Measurements from ENCODE around the gene PLXNA4. TPM values are rescaled to one million over a fixed set of nuclear protein-coding genes. Genes with fewer than 3 reads are reported as not detected.

Gene PLXNA4
- total RNA-seq, 1 donor from 2014 or later, result 21.7 TPM

GRCh38 chr7:132077971-132078685, 498.1 kb downstream of the PLXNA4 start:
- DNase-seq (ENCODE audit: low read depth, low spot score), result no peak
- Mint-ChIP-seq H3K27me3 (ENCODE audit: low read depth) (peaks cover 9% of the 10 kb centered on the region), H3K27ac (ENCODE audit: unreplicated experiment) (no peak overlapping the region)

GRCh38 chr7:132076301-132077035, 499.8 kb downstream of the PLXNA4 start:
- H3K4me1 Mint-ChIP-seq, result peaks cover 6% of the 10 kb centered on the region
- no peak for DNase-seq (ENCODE audit: low read depth, low spot score)
- no peak overlapping the region for H3K4me3 Mint-ChIP-seq
- peak overlapping the region; percentile 50 for H3K27ac Mint-ChIP-seq (ENCODE audit: unreplicated experiment)
- peaks cover 9% of the 10 kb centered on the region for H3K27me3 Mint-ChIP-seq (ENCODE audit: low read depth)
- H3K36me3 Mint-ChIP-seq (ENCODE audit: low read depth), result no peaks in the 10 kb centered on the region
- no peaks in the 10 kb centered on the region for H3K9me3 Mint-ChIP-seq
- TF ChIP-seq CTCF (conservative IDR thresholded peaks at IDR 0.05), result no peak

More at GRCh38 chr7:132077971-132078685, 498.1 kb downstream of the PLXNA4 start:
- Mint-ChIP-seq H3K9me3 (no peaks in the 10 kb centered on the region), H3K4me3 (no peak overlapping the region), H3K4me1 (peaks cover 11% of the 10 kb centered on the region), H3K36me3 (ENCODE audit: low read depth) (no peaks in the 10 kb centered on the region)
- TF ChIP-seq CTCF (conservative IDR thresholded peaks at IDR 0.05), result no peak

GRCh38 chr7:132075515-132075914, 500.8 kb downstream of the PLXNA4 start:
- Mint-ChIP-seq H3K4me1 (peaks cover 6% of the 10 kb centered on the region), H3K4me3 (no peak overlapping the region), H3K27me3 (ENCODE audit: low read depth) (peaks cover 11% of the 10 kb centered on the region)

GRCh38 chr7:132073920-132074589, 502.2 kb downstream of the PLXNA4 start:
- no peaks in the 10 kb centered on the region for H3K9me3 Mint-ChIP-seq

More at GRCh38 chr7:132075515-132075914, 500.8 kb downstream of the PLXNA4 start:
- Mint-ChIP-seq H3K9me3 (no peaks in the 10 kb centered on the region), H3K27ac (ENCODE audit: unreplicated experiment) (no peak overlapping the region), H3K36me3 (ENCODE audit: low read depth) (no peaks in the 10 kb centered on the region)
- no peak for DNase-seq (ENCODE audit: low read depth, low spot score)
- no peak for TF ChIP-seq CTCF (conservative IDR thresholded peaks at IDR 0.05)

More at GRCh38 chr7:132073920-132074589, 502.2 kb downstream of the PLXNA4 start:
- Mint-ChIP-seq H3K36me3 (ENCODE audit: low read depth) (no peaks in the 10 kb centered on the region), H3K4me1 (peaks cover 6% of the 10 kb centered on the region), H3K4me3 (no peak overlapping the region), H3K27ac (ENCODE audit: unreplicated experiment) (no peak overlapping the region), H3K27me3 (ENCODE audit: low read depth) (peaks cover 7% of the 10 kb centered on the region)
- no peak for DNase-seq (ENCODE audit: low read depth, low spot score)
- TF ChIP-seq CTCF (conservative IDR thresholded peaks at IDR 0.05), result no peak
